ENCODE measurements around the gene WWTR1. TPM values are rescaled to one million over a fixed set of nuclear protein-coding genes. Genes with fewer than 3 reads are reported as not detected.

Gene WWTR1
- total RNA-seq, 6 donors from 2014 or later: 77.5 to 119 (median 107) TPM

DNA sequence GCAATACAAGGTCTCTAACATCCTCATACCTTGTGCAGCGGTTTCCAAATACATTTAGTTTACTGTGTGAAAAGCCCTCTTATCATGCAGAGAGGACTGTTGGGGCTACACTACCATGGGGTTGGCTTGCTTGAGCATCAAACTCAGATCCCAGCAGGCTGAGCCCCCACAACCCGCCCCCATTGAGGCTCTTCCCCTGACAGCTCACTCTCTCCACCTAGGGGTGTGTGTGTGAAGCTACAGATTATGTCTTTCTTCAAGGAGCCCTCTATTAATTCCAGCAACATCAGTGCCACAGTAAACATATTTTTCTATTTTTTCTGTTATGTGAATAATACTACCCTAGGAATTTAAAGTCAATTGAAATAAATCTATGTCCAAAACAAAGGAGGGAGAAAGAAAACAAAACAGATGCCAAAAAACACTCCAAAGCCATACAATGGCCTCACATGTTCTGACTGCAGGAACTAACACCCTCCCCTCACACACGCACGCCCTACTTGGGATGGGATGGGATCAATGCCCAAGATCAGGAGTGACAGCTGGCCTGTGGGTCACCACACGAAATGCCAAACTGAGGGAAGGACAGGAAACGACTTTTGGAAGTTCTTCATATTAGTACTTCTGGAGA is 168.7 kb downstream of the WWTR1 start:
- Histone ChIP-seq H3K27ac (no peak overlapping the region), H3K27me3 (no peaks in the 10 kb centered on the region), H3K9me3 (no peaks in the 10 kb centered on the region), H3K36me3 (no peaks in the 10 kb centered on the region), H3K4me3 (no peak overlapping the region), H3K4me1 (peaks cover 0 to 11% (median 5%) of the 10 kb centered on the region in 4 donors)
- WGBS, 2 donors: 53 to 57% methylated on average over 6 of the region's 6 CpGs
- no peak for DNase-seq
- peak; percentile 44 to 46 for ATAC-seq (ENCODE audit: low FRiP score in 2 of 2)
- TF ChIP-seq POLR2A (IDR thresholded peaks at IDR 0.05): no peak
- TF ChIP-seq, protein P1, sequence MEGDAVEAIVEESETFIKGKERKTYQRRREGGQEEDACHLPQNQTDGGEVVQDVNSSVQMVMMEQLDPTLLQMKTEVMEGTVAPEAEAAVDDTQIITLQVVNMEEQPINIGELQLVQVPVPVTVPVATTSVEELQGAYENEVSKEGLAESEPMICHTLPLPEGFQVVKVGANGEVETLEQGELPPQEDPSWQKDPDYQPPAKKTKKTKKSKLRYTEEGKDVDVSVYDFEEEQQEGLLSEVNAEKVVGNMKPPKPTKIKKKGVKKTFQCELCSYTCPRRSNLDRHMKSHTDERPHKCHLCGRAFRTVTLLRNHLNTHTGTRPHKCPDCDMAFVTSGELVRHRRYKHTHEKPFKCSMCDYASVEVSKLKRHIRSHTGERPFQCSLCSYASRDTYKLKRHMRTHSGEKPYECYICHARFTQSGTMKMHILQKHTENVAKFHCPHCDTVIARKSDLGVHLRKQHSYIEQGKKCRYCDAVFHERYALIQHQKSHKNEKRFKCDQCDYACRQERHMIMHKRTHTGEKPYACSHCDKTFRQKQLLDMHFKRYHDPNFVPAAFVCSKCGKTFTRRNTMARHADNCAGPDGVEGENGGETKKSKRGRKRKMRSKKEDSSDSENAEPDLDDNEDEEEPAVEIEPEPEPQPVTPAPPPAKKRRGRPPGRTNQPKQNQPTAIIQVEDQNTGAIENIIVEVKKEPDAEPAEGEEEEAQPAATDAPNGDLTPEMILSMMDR (IDR thresholded peaks at IDR 0.05): peak in 4 of 6 experiments; percentile 12 to 31 (median 22)

DNA sequence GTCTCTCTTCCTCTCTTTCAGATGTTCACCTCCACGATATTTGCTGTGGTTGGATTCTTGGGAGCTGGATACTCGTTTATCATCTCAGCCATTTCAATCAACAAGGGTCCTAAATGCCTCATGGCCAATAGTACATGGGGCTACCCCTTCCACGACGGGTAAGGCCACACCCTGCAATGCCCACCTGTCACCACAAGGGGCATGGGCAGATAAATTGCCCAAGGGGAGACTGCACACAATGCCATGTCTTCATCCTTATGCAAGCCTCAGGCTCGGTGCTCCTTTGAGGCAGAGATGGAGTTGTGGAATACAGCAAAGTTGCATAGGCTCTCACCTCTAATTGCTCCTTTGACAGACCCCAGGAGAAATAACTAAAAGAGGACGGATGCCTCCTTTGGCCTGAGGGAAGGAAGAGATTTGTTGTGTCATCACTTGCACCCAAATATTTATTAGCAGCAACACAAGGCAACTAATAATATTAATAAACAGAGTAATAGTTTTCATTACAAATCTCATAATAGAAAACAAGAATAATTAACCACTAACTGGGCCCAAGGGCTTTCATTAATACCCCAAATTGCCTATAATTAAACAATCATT is 170.1 kb downstream of the WWTR1 start:
- DNase-seq (no peak), ATAC-seq (ENCODE audit: low FRiP score in 2 of 2) (no peak)
- no peaks in the 10 kb centered on the region for H3K36me3 ChIP-seq
- peaks cover 0 to 11% (median 5%) of the 10 kb centered on the region in 4 donors for H3K4me1 ChIP-seq
- WGBS, 2 donors: 76 to 78% methylated on average over 6 of the region's 6 CpGs
- TF ChIP-seq POLR2A (IDR thresholded peaks at IDR 0.05) (no peak), POLR2AphosphoS5 (IDR thresholded peaks at IDR 0.05) (no peak), EP300 (IDR thresholded peaks at IDR 0.05) (no peak)
- TF ChIP-seq, protein P1 (IDR thresholded peaks at IDR 0.05): peak in 4 of 6 experiments; percentile 24 to 41 (median 26)
- no peak overlapping the region for H3K27ac ChIP-seq
- H3K4me3 ChIP-seq: no peak overlapping the region
- H3K27me3 ChIP-seq: no peaks in the 10 kb centered on the region
- no peaks in the 10 kb centered on the region for H3K9me3 ChIP-seq

DNA sequence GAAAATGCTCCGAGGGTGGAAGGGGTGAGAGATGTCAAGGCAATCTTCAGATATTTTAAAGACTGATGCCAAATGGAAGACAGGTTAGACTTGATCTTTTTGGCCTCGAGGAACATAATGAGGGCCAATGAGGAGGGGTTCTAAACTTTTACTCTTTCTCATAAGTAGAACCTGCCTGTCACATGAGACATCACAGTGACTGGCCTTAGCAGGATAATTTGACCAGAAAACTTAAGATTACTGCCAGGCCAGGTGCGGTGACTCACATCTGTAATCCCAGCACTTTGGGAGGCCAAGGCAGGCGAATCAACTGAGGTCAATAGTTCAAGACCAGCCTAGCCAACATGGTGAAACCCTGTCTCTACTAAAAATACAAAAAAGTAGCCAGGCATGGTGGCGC is 171.1 kb downstream of the WWTR1 start:
- DNase-seq (no peak), ATAC-seq (ENCODE audit: low FRiP score in 2 of 2) (no peak)
- no peaks in the 10 kb centered on the region for H3K36me3 ChIP-seq
- H3K4me3 ChIP-seq: no peak overlapping the region
- no peaks in the 10 kb centered on the region for H3K27me3 ChIP-seq
- TF ChIP-seq POLR2A (IDR thresholded peaks at IDR 0.05) (no peak), POLR2AphosphoS5 (IDR thresholded peaks at IDR 0.05) (no peak), EP300 (IDR thresholded peaks at IDR 0.05) (no peak)
- TF ChIP-seq, protein P1 (IDR thresholded peaks at IDR 0.05): no peak
- H3K9me3 ChIP-seq: no peaks in the 10 kb centered on the region
- H3K27ac ChIP-seq: no peak overlapping the region
- peaks cover 0 to 11% (median 5%) of the 10 kb centered on the region in 4 donors for H3K4me1 ChIP-seq
- 87% methylated on average over 5 of the region's 5 CpGs for WGBS, 2 donors

DNA sequence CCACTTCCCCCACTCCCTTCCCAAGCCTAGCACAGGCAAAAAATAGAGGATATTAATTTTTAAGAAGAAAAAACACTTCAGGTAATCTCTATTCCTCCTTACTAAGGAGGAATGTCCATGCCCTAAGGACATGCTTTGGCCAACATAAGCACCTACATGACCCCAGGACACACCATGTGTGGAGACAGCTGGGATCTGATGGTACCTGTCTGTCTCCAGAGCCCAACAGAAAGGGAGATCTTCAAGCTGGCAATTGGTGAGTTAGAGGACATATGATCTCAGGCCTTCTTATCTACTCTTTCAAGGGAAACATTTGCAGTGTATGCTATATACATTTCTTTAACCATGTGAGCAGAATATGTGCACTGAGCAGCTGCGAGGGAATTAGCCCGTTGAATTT is 176.3 kb downstream of the WWTR1 start:
- 82 to 85% methylated on average over 2 of the region's 2 CpGs for WGBS, 2 donors
- H3K36me3 ChIP-seq: no peaks in the 10 kb centered on the region
- no peak overlapping the region for H3K27ac ChIP-seq
- no peaks in the 10 kb centered on the region for H3K9me3 ChIP-seq
- no peak for ATAC-seq (ENCODE audit: low FRiP score in 2 of 2)
- no peak overlapping the region for H3K4me3 ChIP-seq
- DNase-seq: no peak
- H3K4me1 ChIP-seq: peaks cover 7 to 22% (median 14%) of the 10 kb centered on the region in 4 donors
- no peaks in the 10 kb centered on the region for H3K27me3 ChIP-seq
- no peak for TF ChIP-seq EP300 (IDR thresholded peaks at IDR 0.05)
- TF ChIP-seq, protein P1 (IDR thresholded peaks at IDR 0.05): no peak
- no peak for TF ChIP-seq POLR2AphosphoS5 (IDR thresholded peaks at IDR 0.05)
- TF ChIP-seq POLR2A (IDR thresholded peaks at IDR 0.05): no peak

DNA sequence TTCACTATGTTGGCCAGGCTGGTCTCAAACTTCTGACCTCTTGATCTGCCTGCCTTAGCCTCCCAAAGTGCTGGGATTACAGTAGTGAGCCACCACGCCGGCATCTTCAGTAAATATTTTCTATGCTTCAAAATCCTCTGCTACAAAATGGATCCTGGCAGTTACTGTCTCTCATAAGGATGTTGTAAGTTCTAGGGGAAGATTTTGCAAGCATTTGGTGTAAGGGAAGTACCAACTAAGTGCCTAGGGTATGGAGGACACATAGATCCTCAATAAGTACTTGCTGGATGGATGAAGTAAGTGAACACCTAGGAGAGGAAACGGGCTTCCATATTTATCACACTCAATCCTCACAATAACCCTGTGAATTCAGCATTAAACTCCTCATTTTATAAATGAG is 176.8 kb downstream of the WWTR1 start:
- Histone ChIP-seq H3K27ac (no peak overlapping the region), H3K4me1 (peaks cover 7 to 22% (median 14%) of the 10 kb centered on the region in 4 donors), H3K36me3 (no peaks in the 10 kb centered on the region), H3K9me3 (no peaks in the 10 kb centered on the region), H3K4me3 (no peak overlapping the region), H3K27me3 (no peaks in the 10 kb centered on the region)
- ATAC-seq (ENCODE audit: low FRiP score in 2 of 2) (no peak), DNase-seq (no peak)
- whole genome bisulfite sequencing, 2 donors: 88 to 89% methylated on average over 3 of the region's 3 CpGs
- TF ChIP-seq POLR2AphosphoS5 (IDR thresholded peaks at IDR 0.05): no peak
- TF ChIP-seq, protein P1 (IDR thresholded peaks at IDR 0.05): no peak
- TF ChIP-seq EP300 (IDR thresholded peaks at IDR 0.05): no peak
- no peak for TF ChIP-seq POLR2A (IDR thresholded peaks at IDR 0.05)

Data from upper lobe of left lung (tissue), 6 donors.